HK-2 (cell line): ENCODE results near the gene SYNGAP1.
A peak's percentile ranks its signal among the peaks of the same experiment; 100 is the strongest.

Source experiments
- DNase-seq: peaks from one replicate; pipeline ENCODE4 v3.0.0-alpha.2; 2018; ENCODE audit not compliant: unreplicated experiment

The SYNGAP1 gene

GRCh38 chr6:33421344-33421643 is 1.4 kb downstream of the SYNGAP1 start:
- no peak for DNase-seq

GRCh38 chr6:33423777-33424176 is 3.9 kb downstream of the SYNGAP1 start:
- no peak for DNase-seq

- DNase-seq, result no peak
These were observed 5.2 kb downstream of the SYNGAP1 start for GRCh38 chr6:33424855-33425667.

- peak; percentile 85 for DNase-seq
These were observed 6.1 kb downstream of the SYNGAP1 start for GRCh38 chr6:33425668-33426577.

DNA sequence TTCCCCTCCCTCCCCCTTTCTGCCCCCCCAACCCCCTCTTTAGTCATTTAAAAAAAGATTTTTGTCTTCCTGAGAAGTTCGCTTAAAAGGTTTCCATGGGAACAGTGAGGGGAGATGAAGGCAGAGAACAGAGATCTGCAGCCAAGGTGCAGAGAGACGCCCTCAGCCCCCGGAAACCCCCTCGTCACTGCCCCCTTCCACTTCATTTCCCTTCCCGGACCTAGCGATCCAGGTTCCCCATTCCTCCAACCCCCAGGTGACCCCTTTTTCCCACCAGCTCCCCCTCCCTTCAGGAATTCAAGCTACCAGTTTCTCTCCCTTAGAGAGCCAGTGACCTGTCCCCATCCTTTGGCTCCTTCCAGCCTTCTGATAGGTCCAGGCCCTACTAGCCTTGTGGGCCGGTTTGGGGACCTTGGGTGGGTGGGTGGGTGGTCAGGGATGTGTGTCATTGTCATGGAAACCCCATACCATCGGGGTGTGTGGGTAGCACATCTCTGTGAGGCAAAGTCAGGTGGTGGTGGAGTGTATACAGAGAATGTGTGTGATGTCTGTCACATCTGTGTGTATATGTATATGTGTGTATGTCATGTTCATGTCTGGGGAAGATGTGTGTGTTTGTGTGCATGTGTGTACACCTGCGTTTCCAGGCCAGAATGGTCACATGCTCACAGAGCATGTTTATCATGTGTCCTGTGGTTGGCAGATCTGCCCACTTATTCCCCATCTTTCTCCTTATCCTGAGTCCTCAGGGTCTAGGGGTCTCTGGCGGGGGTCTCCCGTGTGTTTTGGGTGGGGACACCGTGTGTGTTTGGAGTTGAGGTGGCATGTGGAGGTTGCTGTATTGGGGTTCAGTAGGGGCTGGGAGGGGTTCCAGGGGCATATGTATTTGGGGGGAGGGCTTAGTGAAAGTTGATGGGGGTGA is 7.0 kb downstream of the SYNGAP1 start:
- DNase-seq, result no peak

DNA sequence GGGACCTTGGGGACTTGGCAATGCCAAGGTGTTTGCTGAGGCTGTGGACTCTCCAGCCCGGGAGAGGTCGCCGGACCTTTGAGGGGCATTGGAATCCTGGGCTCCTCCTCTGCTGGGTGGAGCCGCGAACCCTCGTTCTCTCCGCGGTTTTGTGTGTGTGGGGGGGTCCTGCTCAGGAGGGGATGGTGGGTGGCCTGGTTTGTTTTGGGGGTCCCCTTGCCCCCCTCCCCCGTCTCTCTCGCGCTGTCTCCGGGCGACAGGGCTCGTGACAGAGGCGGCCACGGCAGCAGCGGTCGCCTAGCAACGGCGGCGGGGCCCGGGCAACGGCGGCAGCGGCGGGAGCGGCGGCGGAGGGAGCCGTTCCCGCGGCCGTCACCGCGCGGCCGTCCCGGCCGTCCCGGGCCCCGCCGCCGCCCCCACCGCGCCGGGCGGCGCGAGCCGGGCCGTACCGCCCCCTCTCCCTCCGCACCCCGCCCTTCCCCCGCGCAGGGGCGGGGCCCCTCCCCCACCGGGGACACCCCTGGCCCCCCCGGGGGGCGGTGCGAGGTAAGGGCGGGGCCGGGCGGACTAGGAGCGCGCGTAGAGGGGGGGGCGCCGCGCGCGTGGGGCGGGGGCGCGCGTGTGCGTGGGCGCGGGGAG is 7.8 kb downstream of the SYNGAP1 start:
- DNase-seq, result no peak

DNA sequence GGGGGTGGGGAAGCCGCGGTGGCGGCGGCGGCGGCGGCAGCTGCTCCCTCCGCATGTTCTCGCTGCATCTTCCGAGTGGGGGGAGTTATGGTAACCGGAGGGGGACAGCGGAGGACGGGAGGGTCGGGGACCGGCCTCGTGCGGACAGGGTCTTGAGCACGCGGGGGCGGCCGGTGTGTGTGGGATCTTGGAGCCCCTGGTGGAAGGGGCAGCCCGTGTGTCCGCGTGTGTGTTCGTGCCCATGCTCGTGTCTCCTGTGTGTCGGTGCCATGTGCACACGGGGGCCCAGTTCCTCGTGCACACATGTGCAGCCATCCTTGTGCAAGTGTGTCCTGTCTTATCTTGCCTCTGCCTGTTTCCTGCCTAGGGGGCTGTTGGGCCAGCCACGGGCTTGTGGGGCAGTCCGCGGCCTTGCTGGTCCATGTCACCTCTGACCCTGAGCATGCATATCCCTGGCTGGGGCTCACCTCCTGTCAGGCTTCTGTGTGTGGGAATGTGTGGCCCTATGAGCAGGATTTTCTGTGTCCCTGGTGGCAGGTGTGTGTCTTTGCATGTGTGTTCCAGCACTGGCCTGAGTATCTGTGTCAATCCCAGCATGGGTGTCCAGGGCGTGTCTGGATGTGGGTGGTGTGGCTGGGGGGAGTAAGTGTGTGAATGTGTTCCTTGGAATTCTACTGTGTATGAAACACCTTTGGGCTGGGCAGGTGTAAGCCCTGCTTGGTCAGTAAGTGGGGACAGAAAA is 8.5 kb downstream of the SYNGAP1 start:
- DNase-seq, result no peak

GRCh38 chr6:33428966-33429749 is 9.3 kb downstream of the SYNGAP1 start:
- no peak for DNase-seq

DNA sequence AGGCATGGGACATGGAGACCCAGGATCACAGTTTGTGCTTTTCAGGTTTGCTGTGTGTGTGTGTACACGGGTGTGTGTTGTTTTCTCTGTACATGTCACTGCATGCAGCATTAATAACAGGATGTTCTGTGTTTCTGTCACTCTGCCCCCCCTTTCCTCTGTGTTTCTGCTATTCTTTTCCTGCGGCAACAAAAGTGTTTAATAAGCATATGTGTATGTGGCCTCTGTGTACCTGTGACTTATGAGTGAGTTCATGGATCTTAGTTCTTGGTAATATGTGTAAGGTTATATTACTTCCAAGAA is 9.8 kb downstream of the SYNGAP1 start:
- no peak for DNase-seq

GRCh38 chr6:33430334-33430733 is 10.5 kb downstream of the SYNGAP1 start:
- no peak for DNase-seq

- DNase-seq, result no peak
These were observed 11.4 kb downstream of the SYNGAP1 start for GRCh38 chr6:33430991-33431879.

GRCh38 chr6:33431880-33432541 is 12.1 kb downstream of the SYNGAP1 start:
- no peak for DNase-seq

GRCh38 chr6:33432546-33432945 is 12.7 kb downstream of the SYNGAP1 start:
- DNase-seq, result no peak

DNA sequence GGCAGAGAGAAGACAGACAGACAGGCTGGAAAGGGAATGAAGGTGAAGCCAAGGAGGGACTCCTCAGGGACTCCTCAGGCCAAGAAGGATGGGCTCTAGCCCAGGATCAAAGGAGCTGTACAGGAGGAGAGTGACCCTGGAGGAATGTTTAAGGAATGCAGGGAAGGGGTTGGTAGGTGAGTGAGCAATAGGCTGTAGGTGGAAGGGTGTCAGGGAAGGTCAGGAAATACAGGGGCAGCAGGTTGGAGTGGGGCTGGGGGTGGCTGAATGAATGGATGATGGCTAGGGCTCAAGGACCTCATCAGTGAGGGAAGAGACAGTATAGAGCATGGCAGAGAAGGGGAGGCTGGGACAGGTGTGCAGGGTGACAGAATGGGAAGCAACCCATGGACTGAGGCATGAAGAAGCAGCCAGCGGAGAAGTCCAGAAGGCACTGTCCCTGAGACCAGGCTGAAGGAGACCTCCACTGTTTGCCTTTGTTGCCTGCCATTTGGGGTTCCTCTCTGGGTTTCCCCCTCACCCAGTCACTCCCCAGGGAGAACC is 13.2 kb downstream of the SYNGAP1 start:
- no peak for DNase-seq

DNA sequence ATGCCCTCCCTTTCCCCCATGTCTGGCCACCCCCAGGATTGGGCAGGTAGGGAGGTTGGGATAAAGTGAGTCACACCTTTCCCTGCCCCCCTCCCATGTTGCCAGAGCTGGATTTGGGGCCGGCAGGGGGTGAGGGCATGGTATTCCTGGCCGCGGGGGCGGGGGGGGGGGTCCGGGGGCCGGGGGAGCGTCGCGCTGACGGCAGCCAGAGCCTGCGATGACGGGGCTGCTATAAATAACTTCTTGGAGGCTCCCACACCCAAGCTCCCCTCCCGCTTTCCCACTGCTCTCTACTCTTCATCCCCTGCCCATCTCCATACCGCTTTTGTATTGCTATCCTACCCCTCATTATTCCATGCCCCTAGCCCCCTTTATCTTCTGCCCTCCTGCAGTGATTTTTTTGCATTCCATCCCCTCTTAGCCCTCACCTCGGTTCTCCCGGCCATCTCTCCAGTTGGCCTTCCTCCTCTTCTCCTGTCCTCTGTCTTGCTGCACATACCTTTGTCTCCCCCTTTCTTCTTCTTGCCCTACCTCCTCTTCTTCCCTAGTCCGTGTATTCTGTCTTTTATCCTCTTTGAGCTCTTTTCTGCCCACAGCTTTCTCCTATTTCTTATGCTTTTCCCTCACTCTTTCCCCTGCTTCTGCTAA is 13.8 kb downstream of the SYNGAP1 start:
- no peak for DNase-seq

GRCh38 chr6:33434961-33435360 is 15.1 kb downstream of the SYNGAP1 start:
- DNase-seq, result no peak

DNA sequence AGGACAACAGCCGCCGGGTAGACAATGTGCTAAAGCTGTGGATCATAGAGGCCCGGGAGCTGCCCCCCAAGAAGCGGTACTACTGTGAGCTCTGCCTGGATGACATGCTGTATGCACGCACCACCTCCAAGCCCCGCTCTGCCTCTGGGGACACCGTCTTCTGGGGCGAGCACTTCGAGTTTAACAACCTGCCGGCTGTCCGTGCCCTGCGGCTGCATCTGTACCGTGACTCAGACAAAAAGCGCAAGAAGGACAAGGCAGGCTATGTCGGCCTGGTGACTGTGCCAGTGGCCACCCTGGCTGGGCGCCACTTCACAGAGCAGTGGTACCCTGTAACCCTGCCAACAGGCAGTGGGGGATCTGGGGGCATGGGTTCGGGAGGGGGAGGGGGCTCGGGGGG is 17.8 kb downstream of the SYNGAP1 start:
- no peak for DNase-seq
